K562 (cell line): Measurements from ENCODE around the gene TRAPPC2B. TPM values are rescaled to one million over a fixed set of nuclear protein-coding genes. Genes with fewer than 3 reads are reported as not detected.

Source experiments
- ATAC-seq: fragments of 200-7000 bp; cut with Tn5 transposase; 3 replicates; pipeline ENCODE4 v1.9.1; 2020; ENCODE audit warnings: moderate library complexity
- BruUV-seq: library from RNA; stranded (reverse); fragments of 400-500 nt; replicated peaks from 2 replicates; lab custom pipeline; 2021; lab: Mats Ljungman, UMichigan
- CTCF ChIA-PET: fragments of 300-600 bp; formaldehyde crosslinking; extraction: SDS; loops from one replicate; lab custom pipeline; 2021; ENCODE audit warnings: low intra/inter-chr PET ratio; lab: Yijun Ruan, JAX
- POLR2A ChIA-PET: fragments of 300-600, 350-650 bp; sonication (Branson Sonifier 250); formaldehyde crosslinking; extraction: SDS; loops from one replicate; lab custom pipeline; 2021; ENCODE audit warnings: antibody characterized with exemption, inconsistent platforms; lab: Yijun Ruan, JAX
- DNase-seq, 4 experiments: peaks; one replicate each; pipeline versions ENCODE4 v3.0.0 to v3.0.0-alpha.2; 2011 to 2018; ENCODE audit warnings: low spot score in 3 of 4, mixed read lengths in 3 of 4; ENCODE audit errors: extremely low read depth in 1 of 4
- FAIRE-seq: peaks from 2 replicates; lab custom pipeline; 2011; peaks lifted over from hg19 to GRCh38; lab: Jason Lieb, UNC
- H2AFZ ChIP-seq: 2 replicates; pipeline ENCODE4 v1.6.0; 2011; ENCODE audit warnings: low read depth, low read length, control low read depth, inconsistent platforms
- H3K27ac ChIP-seq: fragments of 200-600 bp; 3 replicates; pipeline ENCODE4 v1.8.0; 2011; ENCODE audit warnings: low read depth, mild to moderate bottlenecking, control low read depth, inconsistent platforms, low read length, moderate library complexity, mixed read lengths; ENCODE audit errors: extremely low read depth
- H3K27me3 ChIP-seq, 2 experiments: fragments of 300-600 bp in 1 of 2; 2 replicates in 1 of 2; 3 replicates in 1 of 2; pipeline versions ENCODE4 v1.6.0 to v1.8.0; 2011; ENCODE audit warnings: inconsistent platforms in 2 of 2, low read length in 2 of 2, mild to moderate bottlenecking in 1 of 2, mixed read lengths in 1 of 2, moderate library complexity in 1 of 2; ENCODE audit not compliant: control insufficient read depth in 2 of 2, insufficient read depth in 2 of 2
- H3K36me3 ChIP-seq: fragments of 300-600 bp; 3 replicates; pipeline ENCODE4 v1.8.0; 2011; ENCODE audit warnings: mild to moderate bottlenecking, low read length, inconsistent platforms; ENCODE audit not compliant: control insufficient read depth, insufficient read depth
- H3K4me1 ChIP-seq, 2 experiments: fragments of 200-600 bp in 1 of 2; replicated peaks in 1 of 2; 2 replicates in 1 of 2; 3 replicates in 1 of 2; pipeline versions ENCODE4 v1.5.1 to v1.8.0; 2011; ENCODE audit warnings: inconsistent platforms in 2 of 2, low read length in 2 of 2, mild to moderate bottlenecking in 1 of 2, mixed read lengths in 1 of 2, moderate library complexity in 1 of 2; ENCODE audit not compliant: control insufficient read depth in 2 of 2, insufficient read depth in 2 of 2
- H3K4me2 ChIP-seq: 2 replicates; pipeline ENCODE4 v1.6.1; 2011; ENCODE audit warnings: low read length, control low read depth, inconsistent platforms, mixed read lengths; ENCODE audit not compliant: insufficient read depth
- H3K4me3 ChIP-seq: fragments of 200-600 bp; sonication (generic), shearing (Covaris generic); 2 replicates; pipeline ENCODE4 v1.5.1; 2016; ENCODE audit warnings: control low read depth, inconsistent platforms
- H3K79me2 ChIP-seq: fragments of 200-600 bp; 3 replicates; pipeline ENCODE4 v1.8.0; 2011; ENCODE audit warnings: low read length, inconsistent platforms; ENCODE audit not compliant: control insufficient read depth, insufficient read depth
- H3K9ac ChIP-seq, 2 experiments: 2 replicates each; pipeline versions ENCODE4 v1.6.0 to v1.6.1; 2011; ENCODE audit warnings: low read depth in 2 of 2, low read length in 2 of 2, control low read depth in 1 of 2, inconsistent platforms in 1 of 2, mild to moderate bottlenecking in 1 of 2, mixed read lengths in 1 of 2; ENCODE audit not compliant: insufficient read depth in 1 of 2
- H3K9me1 ChIP-seq: one replicate; pipeline ENCODE4 v1.6.0; 2011; ENCODE audit warnings: inconsistent platforms, mild to moderate bottlenecking, low read length, moderate library complexity; ENCODE audit not compliant: control insufficient read depth, insufficient read depth
- H3K9me3 ChIP-seq: replicated peaks from 2 replicates; pipeline ENCODE4 v1.5.1; 2011; ENCODE audit warnings: low read depth, low read length, inconsistent platforms; ENCODE audit not compliant: control insufficient read depth, insufficient read depth
- H4K20me1 ChIP-seq: replicated peaks from 2 replicates; pipeline ENCODE4 v1.6.1; 2011; ENCODE audit warnings: low read length, inconsistent platforms, mixed read lengths; ENCODE audit not compliant: control insufficient read depth, insufficient read depth
- IRF2 ChIP-seq: sonication (generic); formaldehyde crosslinking; IDR thresholded peaks from 2 replicates; pipeline ENCODE4 v1.8.1; 2022; ENCODE audit warnings: mild to moderate bottlenecking, missing genetic modification reagents
- NCOA4 ChIP-seq: fragments of 450-650 bp; IDR thresholded peaks from 2 replicates; pipeline ENCODE4 v1.6.1; 2018; ENCODE audit warnings: mild to moderate bottlenecking; ENCODE audit not compliant: partially characterized antibody
- NR2C2 ChIP-seq, 2 experiments: fragments of 200-800 bp in 1 of 2; sonication (Bioruptor generic) in 1 of 2; sonication (generic) in 1 of 2; formaldehyde crosslinking in 1 of 2; IDR thresholded peaks; 2 replicates each; pipeline versions ENCODE4 v1.6.1 to v1.8.0; 2016 to 2022; ENCODE audit warnings: mild to moderate bottlenecking in 1 of 2, missing compliant biosample characterization in 1 of 2, missing genetic modification characterization in 1 of 2, missing genetic modification reagents in 1 of 2
- SNAPC5 ChIP-seq: fragments of 250-450 bp; sonication (Bioruptor Pico); IDR thresholded peaks from 2 replicates; pipeline ENCODE4 v1.8.0; 2021; ENCODE audit warnings: moderate library complexity, mild to moderate bottlenecking, inconsistent platforms
- ZBTB8A ChIP-seq: fragments of 450-650 bp; IDR thresholded peaks from 2 replicates; pipeline ENCODE4 v1.6.1; 2018; ENCODE audit warnings: mild to moderate bottlenecking, moderate library complexity; ENCODE audit not compliant: partially characterized antibody
- ZC3H8 ChIP-seq: fragments of 450-650 bp; IDR thresholded peaks from 2 replicates; pipeline ENCODE4 v1.6.1; 2017
- ZNF253 ChIP-seq: fragments of 250-450 bp; sonication (Bioruptor Pico); conservative IDR thresholded peaks from 2 replicates; pipeline ENCODE4 v1.6.1; 2021; ENCODE audit warnings: mild to moderate bottlenecking
- ZNF3 ChIP-seq: fragments of 250-450 bp; sonication (Bioruptor Pico); IDR thresholded peaks from 2 replicates; pipeline ENCODE4 v1.5.0; 2021; ENCODE audit warnings: mild to moderate bottlenecking, moderate library complexity
- WGBS: fragments of 100-300 bp; shearing (Covaris generic); methylation state at CpG from one replicate; pipeline ENCODE4 v1.1.6; 2016; ENCODE audit warnings: low coverage, mixed read lengths; ENCODE audit not compliant: insufficient coverage; ENCODE audit errors: missing lambda C conversion rate; 5-methylcytosine and 5-hydroxymethylcytosine counted together
- in situ Hi-C: fragments of 300-500 bp; cut with MboI; formaldehyde crosslinking; loops from 4 replicates; pipeline ENCODE4 v1.15.0; 2018; ENCODE audit warnings: inconsistent platforms, mixed read lengths
- intact Hi-C: fragments of 100-400 bp; cut with micrococcal nuclease; formaldehyde crosslinking; loops from 2 replicates; pipeline ENCODE4 v1.14.2; 2022
- polyA plus RNA-seq, 8 experiments: library from polyadenylated mRNA; depleted of rRNA in 4 of 8; stranded (reverse) in 5 of 8; unstranded in 3 of 8; fragments of >200 nt; fragmentation: Nextera tagmentation in 2 of 8; fragmentation: Illumina TruSeq in 1 of 8; extraction: Ambion mirVana in 2 of 8; extraction: Trizol in 1 of 8; gene quantifications; 2 replicates each; pipeline versions ENCODE4 v1.2.1 to v1.2.3, GENCODE V29; 2011 to 2014; ENCODE audit warnings: inconsistent platforms in 1 of 8, missing spikeins in 1 of 8
- total RNA-seq, 7 experiments: library from RNA; depleted of rRNA in 6 of 7; stranded (reverse); fragments of >200 nt in 6 of 7; fragmentation: Illumina TruSeq in 2 of 7; extraction: Trizol in 2 of 7; gene quantifications; 2 replicates each; pipeline versions ENCODE4 v1.2.1 to v1.2.3, GENCODE V29; 2011 to 2021; ENCODE audit warnings: low replicate concordance in 1 of 7

Gene TRAPPC2B
- total and polyA plus RNA-seq, 9 of the 15 experiments (the other 6 are each of a cell fraction or from before 2014, with no cell fraction given), result 2.2 to 20.4 (median 4.6) TPM

- no peak for FAIRE-seq
- Histone ChIP-seq H3K4me1 (peaks cover 9% of the 10 kb centered on the region in 2 experiments; a peak in 4 of 5 replicates), H3K27me3 (peaks cover 2 to 4% of the 10 kb centered on the region in 2 experiments; a peak in 2 of 5 replicates), H3K27ac (no peak overlapping the region), H3K79me2 (peaks cover 21% of the 10 kb centered on the region), H3K4me2 (no peak overlapping the region), H3K9me1 (no peaks in the 10 kb centered on the region), H3K36me3 (no peaks in the 10 kb centered on the region), H2AFZ (no peak overlapping the region), H3K9me3 (no peaks in the 10 kb centered on the region; the same call in 1 of the 2 replicates), H4K20me1 (no peaks in the 10 kb centered on the region), H3K9ac (no peak overlapping the region), H3K4me3 (no peak overlapping the region)
- in situ Hi-C loops (no loop called here), intact Hi-C loops (no loop called here)
- no TSS peak for BruUV-seq
- CTCF ChIA-PET, result no interaction called here
- no peak for ATAC-seq
- DNase-seq, result no peak
- 51% methylated on average over 23 of the region's 29 CpGs for WGBS
- POLR2A ChIA-PET, result interaction anchor here (1.2 to 1.5 kb wide), 2 partner anchors 12 to 14 kb away, joined by 4 to 5 read pairs; no protein-coding TSS in a partner anchor
- no peak for TF ChIP-seq NR2C2 (CRISPR knock-in tag; IDR thresholded peaks at IDR 0.05)
- TF ChIP-seq NR2C2 (tag; IDR thresholded peaks at IDR 0.05), result no peak
- no peak for TF ChIP-seq ZNF3 (CRISPR knock-in tag)
- no peak for TF ChIP-seq SNAPC5
- no peak for TF ChIP-seq ZNF253 (CRISPR knock-in tag)
- no peak for TF ChIP-seq ZC3H8
- TF ChIP-seq ZBTB8A, result no peak
- TF ChIP-seq IRF2 (CRISPR knock-in tag), result no peak
- TF ChIP-seq NCOA4, result no peak
Observed at GRCh38 chr19:57317503-57317902, 45.8 kb upstream of the TRAPPC2B start.
